ENCODE results near the gene USP21. TPM values are rescaled to one million over a fixed set of nuclear protein-coding genes. Genes with fewer than 3 reads are reported as not detected.
A peak's percentile ranks its signal among the peaks of the same experiment; 100 is the strongest.

Gene USP21
- total and polyA plus RNA-seq, 9 of the 15 experiments (the other 6 are each of a cell fraction or from before 2014, with no cell fraction given) = 4.9 to 52.4 (median 21.6) TPM

DNA sequence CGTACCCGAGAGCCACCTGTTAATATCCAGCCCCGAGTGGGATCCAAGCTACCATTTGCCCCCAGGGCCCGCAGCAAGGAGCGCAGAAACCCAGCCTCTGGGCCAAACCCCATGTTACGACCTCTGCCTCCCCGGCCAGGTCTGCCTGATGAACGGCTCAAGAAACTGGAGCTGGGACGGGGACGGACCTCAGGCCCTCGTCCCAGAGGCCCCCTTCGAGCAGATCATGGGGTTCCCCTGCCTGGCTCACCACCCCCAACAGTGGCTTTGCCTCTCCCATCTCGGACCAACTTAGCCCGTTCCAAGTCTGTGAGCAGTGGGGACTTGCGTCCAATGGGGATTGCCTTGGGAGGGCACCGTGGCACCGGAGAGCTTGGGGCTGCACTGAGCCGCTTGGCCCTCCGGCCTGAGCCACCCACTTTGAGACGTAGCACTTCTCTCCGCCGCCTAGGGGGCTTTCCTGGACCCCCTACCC, 1.4 kb downstream of the USP21 start (continued):
- TF ChIP-seq ZBTB34 (CRISPR knock-in tag; IDR thresholded peaks at IDR 0.05) (no peak), ZNF639 (CRISPR knock-in tag; conservative IDR thresholded peaks at IDR 0.05 in 1 of 2, IDR thresholded peaks at IDR 0.05 in 1 of 2) (no peak), E2F1 (CRISPR knock-in tag; IDR thresholded peaks at IDR 0.05) (no peak), BMI1 (IDR thresholded peaks at IDR 0.05; ENCODE audit: low read length) (no peak), POLR2G (IDR thresholded peaks at IDR 0.05; ENCODE audit: low read depth, low read length) (peak; percentile 47; the same call in 1 of the 2 replicates), ETV6 (IDR thresholded peaks at IDR 0.05; ENCODE audit: borderline replicate concordance in 1 of 2, low read depth in 2 of 2, low read length in 1 of 2) (no peak), ETV6 (CRISPR knock-in tag; IDR thresholded peaks at IDR 0.05; ENCODE audit: borderline replicate concordance) (no peak), HEY1 (CRISPR knock-in tag; IDR thresholded peaks at IDR 0.05; ENCODE audit: borderline replicate concordance) (no peak), ZBTB17 (CRISPR knock-in tag; IDR thresholded peaks at IDR 0.05) (no peak), POLR3A (IDR thresholded peaks at IDR 0.05; ENCODE audit: borderline replicate concordance, extremely low read depth, insufficient read depth, insufficient read length) (no peak), TCF15 (CRISPR knock-in tag; IDR thresholded peaks at IDR 0.05) (no peak), XRCC5 (IDR thresholded peaks at IDR 0.05; ENCODE audit: low read depth, low read length) (no peak)
- TF ChIP-seq, protein P1, sequence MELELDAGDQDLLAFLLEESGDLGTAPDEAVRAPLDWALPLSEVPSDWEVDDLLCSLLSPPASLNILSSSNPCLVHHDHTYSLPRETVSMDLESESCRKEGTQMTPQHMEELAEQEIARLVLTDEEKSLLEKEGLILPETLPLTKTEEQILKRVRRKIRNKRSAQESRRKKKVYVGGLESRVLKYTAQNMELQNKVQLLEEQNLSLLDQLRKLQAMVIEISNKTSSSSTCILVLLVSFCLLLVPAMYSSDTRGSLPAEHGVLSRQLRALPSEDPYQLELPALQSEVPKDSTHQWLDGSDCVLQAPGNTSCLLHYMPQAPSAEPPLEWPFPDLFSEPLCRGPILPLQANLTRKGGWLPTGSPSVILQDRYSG (tag; conservative IDR thresholded peaks at IDR 0.05; ENCODE audit: low read depth) = no peak
